Mesodermal cell (in vitro differentiated cells): Measurements from ENCODE around the gene TMEM178B.

ENCODE experiments used
- H3K27ac ChIP-seq: 2 replicates; pipeline ENCODE4 v1.7.0; 2013; ENCODE audit warnings: mild to moderate bottlenecking, low read depth, low read length, moderate library complexity; ENCODE audit not compliant: severe bottlenecking
- H3K36me3 ChIP-seq: 2 replicates; pipeline ENCODE4 v1.7.1; 2013; ENCODE audit warnings: mild to moderate bottlenecking, low read length, moderate library complexity; ENCODE audit not compliant: control insufficient read depth, insufficient read depth
- H3K4me1 ChIP-seq: one replicate; pipeline ENCODE4 v1.7.1; 2013; ENCODE audit warnings: mild to moderate bottlenecking, low read length; ENCODE audit not compliant: insufficient read depth, control insufficient read depth, poor library complexity, severe bottlenecking
- H3K4me3 ChIP-seq: 2 replicates; pipeline ENCODE4 v1.7.0; 2013; ENCODE audit warnings: low read length, control low read depth, mild to moderate bottlenecking; ENCODE audit not compliant: insufficient read depth, poor library complexity, severe bottlenecking; ENCODE audit errors: extremely low read depth
- H3K9me3 ChIP-seq: 2 replicates; pipeline ENCODE4 v1.7.1; 2013; ENCODE audit warnings: mild to moderate bottlenecking, low read length, moderate library complexity; ENCODE audit not compliant: control insufficient read depth
- WGBS, 2 experiments: methylation state at CpG; one replicate each; pipeline ENCODE4 v1.1.5; 2013; ENCODE audit warnings: missing lambda C conversion rate in 2 of 2; ENCODE audit not compliant: insufficient coverage in 2 of 2; 5-methylcytosine and 5-hydroxymethylcytosine counted together

The TMEM178B gene

GRCh38 chr7:141263983-141264382 is 190.1 kb downstream of the TMEM178B start:
- H3K36me3 ChIP-seq: no peaks in the 10 kb centered on the region
- H3K9me3 ChIP-seq: peaks cover 8% of the 10 kb centered on the region
- no peak overlapping the region for H3K4me3 ChIP-seq
- WGBS, 2 experiments: 83 to 100% methylated on average over 2 of the region's 2 CpGs
- H3K4me1 ChIP-seq: peaks cover 12% of the 10 kb centered on the region
- H3K27ac ChIP-seq: no peak overlapping the region

GRCh38 chr7:141264511-141264910 is 190.6 kb downstream of the TMEM178B start:
- WGBS, 2 experiments: 82 to 92% methylated on average over 1 of the region's 2 CpGs
- Histone ChIP-seq H3K4me1 (peaks cover 12% of the 10 kb centered on the region), H3K27ac (no peak overlapping the region), H3K4me3 (no peak overlapping the region), H3K9me3 (peaks cover 5% of the 10 kb centered on the region), H3K36me3 (no peaks in the 10 kb centered on the region)

- Histone ChIP-seq H3K27ac (no peak overlapping the region), H3K9me3 (no peaks in the 10 kb centered on the region), H3K36me3 (no peaks in the 10 kb centered on the region), H3K4me3 (no peak overlapping the region), H3K4me1 (peaks cover 12% of the 10 kb centered on the region)
- 92 to 100% methylated on average over 1 to 2 of the region's 2 CpGs for WGBS, 2 experiments
Observed at GRCh38 chr7:141265668-141266067, 191.8 kb downstream of the TMEM178B start.

- Histone ChIP-seq H3K9me3 (no peaks in the 10 kb centered on the region), H3K4me3 (no peak overlapping the region), H3K27ac (no peak overlapping the region), H3K4me1 (no peaks in the 10 kb centered on the region), H3K36me3 (no peaks in the 10 kb centered on the region)
- 77 to 95% methylated on average over 2 to 3 of the region's 3 CpGs for WGBS, 2 experiments
Observed at GRCh38 chr7:141268614-141269013, 194.8 kb downstream of the TMEM178B start.

GRCh38 chr7:141271451-141271850 is 197.6 kb downstream of the TMEM178B start:
- 94% methylated on average over 4 of the region's 4 CpGs for WGBS, 2 experiments
- Histone ChIP-seq H3K27ac (no peak overlapping the region), H3K36me3 (no peaks in the 10 kb centered on the region), H3K9me3 (no peaks in the 10 kb centered on the region), H3K4me1 (no peaks in the 10 kb centered on the region), H3K4me3 (no peak overlapping the region)

GRCh38 chr7:141272417-141272816 is 198.6 kb downstream of the TMEM178B start:
- no peak overlapping the region for H3K27ac ChIP-seq
- H3K4me3 ChIP-seq: no peak overlapping the region
- WGBS, 2 experiments: 50 to 89% methylated on average over 1 to 2 of the region's 2 CpGs
- no peaks in the 10 kb centered on the region for H3K4me1 ChIP-seq
- H3K36me3 ChIP-seq: no peaks in the 10 kb centered on the region
- H3K9me3 ChIP-seq: no peaks in the 10 kb centered on the region

GRCh38 chr7:141275350-141275749 is 201.5 kb downstream of the TMEM178B start:
- WGBS, 2 experiments: 0 to 50% methylated on average over 1 to 2 of the region's 2 CpGs
- no peak overlapping the region for H3K27ac ChIP-seq
- H3K4me3 ChIP-seq: no peak overlapping the region
- H3K36me3 ChIP-seq: no peaks in the 10 kb centered on the region
- H3K4me1 ChIP-seq: no peaks in the 10 kb centered on the region
- no peaks in the 10 kb centered on the region for H3K9me3 ChIP-seq

- Histone ChIP-seq H3K36me3 (no peaks in the 10 kb centered on the region), H3K27ac (no peak overlapping the region), H3K9me3 (no peaks in the 10 kb centered on the region), H3K4me1 (no peaks in the 10 kb centered on the region), H3K4me3 (no peak overlapping the region)
- WGBS, 2 experiments: 92 to 96% methylated on average over 3 to 4 of the region's 4 CpGs
Observed at GRCh38 chr7:141276031-141276430, 202.2 kb downstream of the TMEM178B start.

GRCh38 chr7:141280100-141280499 is 206.2 kb downstream of the TMEM178B start:
- H3K4me1 ChIP-seq: no peaks in the 10 kb centered on the region
- no peaks in the 10 kb centered on the region for H3K9me3 ChIP-seq
- H3K4me3 ChIP-seq: no peak overlapping the region
- no CpG with 5 or more reads among the region's 3 CpGs for WGBS, 2 experiments
- H3K36me3 ChIP-seq: no peaks in the 10 kb centered on the region
- H3K27ac ChIP-seq: no peak overlapping the region

GRCh38 chr7:141281311-141281710 is 207.4 kb downstream of the TMEM178B start:
- no peak overlapping the region for H3K27ac ChIP-seq

GRCh38 chr7:141286522-141286921 is 212.7 kb downstream of the TMEM178B start:
- WGBS, 2 experiments: 85 to 100% methylated on average over 2 of the region's 3 CpGs
- Histone ChIP-seq H3K4me3 (no peak overlapping the region), H3K4me1 (no peaks in the 10 kb centered on the region), H3K36me3 (no peaks in the 10 kb centered on the region), H3K9me3 (no peaks in the 10 kb centered on the region), H3K27ac (no peak overlapping the region)

More at GRCh38 chr7:141281311-141281710, 207.4 kb downstream of the TMEM178B start:
- Histone ChIP-seq H3K4me3 (no peak overlapping the region), H3K36me3 (no peaks in the 10 kb centered on the region), H3K4me1 (no peaks in the 10 kb centered on the region), H3K9me3 (no peaks in the 10 kb centered on the region)
- 82 to 88% methylated on average over 3 of the region's 7 CpGs for WGBS, 2 experiments
